Activated CD4-positive, alpha-beta memory T cell treated with anti-CD3 and anti-CD28 coated beads for 36 hours (primary cell): Measurements from ENCODE around the gene TRMT10C. TPM values are rescaled to one million over a fixed set of nuclear protein-coding genes. Genes with fewer than 3 reads are reported as not detected.
"Not testable (repeated sequence)": the region's sequence is repeated elsewhere in the genome, so short reads cannot be mapped to it uniquely, and the experiment has no call there.

Experiments
- CTCF ChIA-PET: fragments of 350-600 bp; sonication (Branson Sonifier 250); formaldehyde crosslinking; loops from one replicate; lab custom pipeline; 2021; ENCODE audit warnings: antibody characterized with exemption, inconsistent platforms; lab: Charles Lee
- POLR2A ChIA-PET: fragments of 350-600 bp; sonication (Branson Sonifier 250); formaldehyde crosslinking; loops from one replicate; lab custom pipeline; 2021; ENCODE audit warnings: antibody characterized with exemption; lab: Charles Lee
- DNase-seq: peaks from one replicate; pipeline ENCODE4 v3.0.0-alpha.2; 2020
- H3K27ac Mint-ChIP-seq: one replicate; pipeline ENCODE4 v1.8.0; 2021; ENCODE audit warnings: mixed read lengths
- H3K27me3 Mint-ChIP-seq: one replicate; pipeline ENCODE4 v1.8.0; 2021; ENCODE audit warnings: mixed read lengths
- H3K36me3 Mint-ChIP-seq: one replicate; pipeline ENCODE4 v1.8.0; 2021; ENCODE audit warnings: mixed read lengths
- H3K4me1 Mint-ChIP-seq: one replicate; pipeline ENCODE4 v1.8.0; 2021; ENCODE audit warnings: low read depth, mixed read lengths
- H3K4me3 Mint-ChIP-seq: one replicate; pipeline ENCODE4 v1.8.0; 2021; ENCODE audit warnings: mild to moderate bottlenecking, mixed read lengths
- H3K9me3 Mint-ChIP-seq: one replicate; pipeline ENCODE4 v1.8.0; 2021; ENCODE audit warnings: mixed read lengths
- intact Hi-C: fragments of 100-400 bp; cut with micrococcal nuclease; formaldehyde crosslinking; loops from one replicate; pipeline ENCODE4 v1.15.1; 2023
- total RNA-seq, 2 experiments: library from RNA; stranded (reverse); gene quantifications; one replicate each; pipeline ENCODE4 v1.2.3, GENCODE V29; 2021

Gene TRMT10C
- total RNA-seq, 2 experiments from 2014 or later: 39.5 to 43.2 TPM

DNA sequence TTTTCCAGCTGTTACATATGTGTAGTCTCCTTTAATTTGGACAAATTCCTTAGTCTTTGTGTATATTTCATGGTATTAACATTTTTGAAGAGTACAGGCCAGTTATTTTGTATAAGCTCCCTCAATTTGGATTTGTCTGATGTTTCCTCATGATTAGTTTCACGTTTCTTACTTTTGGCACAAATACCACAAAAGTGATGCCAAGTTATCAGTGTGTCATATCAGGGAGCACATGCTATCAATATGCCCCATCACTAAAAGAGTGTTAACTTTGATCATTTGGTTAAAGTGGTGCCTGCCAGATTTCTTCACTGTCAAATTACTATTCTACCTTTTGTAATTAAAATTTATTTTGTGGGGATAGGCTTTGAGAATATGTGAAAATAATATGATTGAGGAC, 26.9 kb downstream of the TRMT10C start:
- CTCF ChIA-PET: interaction anchor here (1.5 kb wide), 1 partner anchor 12 kb away, joined by 3 read pairs; no protein-coding TSS in a partner anchor
- no peaks in the 10 kb centered on the region for H3K27me3 Mint-ChIP-seq
- POLR2A ChIA-PET: interaction anchor here (1.0 kb wide), 1 partner anchor 8 kb away, joined by 3 read pairs; no protein-coding TSS in a partner anchor
- DNase-seq: no peak
- peak overlapping the region; percentile 19 for H3K27ac Mint-ChIP-seq
- H3K4me1 Mint-ChIP-seq: peaks cover 33% of the 10 kb centered on the region
- intact Hi-C loops: no loop called here
- H3K4me3 Mint-ChIP-seq: no peak overlapping the region
- peaks cover 46% of the 10 kb centered on the region for H3K36me3 Mint-ChIP-seq
- no peaks in the 10 kb centered on the region for H3K9me3 Mint-ChIP-seq

DNA sequence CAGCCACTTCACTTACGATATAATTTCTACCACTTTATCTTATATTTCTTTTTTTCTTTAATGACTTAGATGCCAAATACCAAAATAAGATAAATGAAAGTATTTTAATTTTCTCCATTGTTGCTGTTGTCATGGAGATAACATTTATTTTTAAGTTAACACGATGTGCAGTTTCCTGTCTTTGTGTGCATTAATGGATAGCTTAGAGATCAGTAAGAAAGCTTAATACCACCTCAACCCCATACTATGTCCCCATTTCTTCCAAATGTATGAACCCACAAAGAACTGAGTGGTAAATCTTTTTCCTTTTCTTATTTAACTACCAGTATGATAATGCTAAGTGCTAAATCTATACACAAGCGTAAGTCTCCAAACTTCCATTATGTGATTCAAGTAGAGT, 29.4 kb downstream of the TRMT10C start:
- no peaks in the 10 kb centered on the region for H3K9me3 Mint-ChIP-seq
- no peak overlapping the region for H3K4me3 Mint-ChIP-seq
- peaks cover 18% of the 10 kb centered on the region for H3K4me1 Mint-ChIP-seq
- H3K36me3 Mint-ChIP-seq: peaks cover 42% of the 10 kb centered on the region
- peak overlapping the region; percentile 33 for H3K27ac Mint-ChIP-seq
- H3K27me3 Mint-ChIP-seq: no peaks in the 10 kb centered on the region
- intact Hi-C loops: no loop called here
- no peak for DNase-seq
- POLR2A ChIA-PET: no interaction called here
- CTCF ChIA-PET: no interaction called here

DNA sequence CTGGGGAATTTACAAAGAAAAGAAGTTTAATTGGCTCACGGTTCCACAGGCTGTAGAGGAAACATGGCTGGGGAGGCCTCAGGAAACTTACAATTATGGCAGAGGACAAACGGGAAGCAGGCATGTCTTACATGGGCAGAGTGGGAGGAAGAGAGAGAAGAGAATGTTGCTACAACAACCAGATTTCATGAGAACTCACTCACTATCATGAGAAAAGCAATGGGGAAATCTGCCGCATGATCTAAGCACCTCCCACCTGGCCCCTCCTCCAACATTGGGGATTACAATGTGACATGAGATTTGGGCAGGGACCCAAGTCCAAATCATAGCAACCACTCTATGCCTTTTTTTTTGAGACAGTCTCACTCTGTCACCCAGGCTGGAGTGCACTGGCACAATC, 41.1 kb downstream of the TRMT10C start:
- H3K4me1 Mint-ChIP-seq: no peaks in the 10 kb centered on the region
- ChIA-PET POLR2A (no interaction called here), CTCF (no interaction called here)
- intact Hi-C loops: no loop called here
- no peaks in the 10 kb centered on the region for H3K27me3 Mint-ChIP-seq
- H3K9me3 Mint-ChIP-seq: no peaks in the 10 kb centered on the region
- H3K27ac Mint-ChIP-seq: no peak overlapping the region
- H3K4me3 Mint-ChIP-seq: no peak overlapping the region
- peaks cover 2% of the 10 kb centered on the region for H3K36me3 Mint-ChIP-seq
- DNase-seq: no peak

DNA sequence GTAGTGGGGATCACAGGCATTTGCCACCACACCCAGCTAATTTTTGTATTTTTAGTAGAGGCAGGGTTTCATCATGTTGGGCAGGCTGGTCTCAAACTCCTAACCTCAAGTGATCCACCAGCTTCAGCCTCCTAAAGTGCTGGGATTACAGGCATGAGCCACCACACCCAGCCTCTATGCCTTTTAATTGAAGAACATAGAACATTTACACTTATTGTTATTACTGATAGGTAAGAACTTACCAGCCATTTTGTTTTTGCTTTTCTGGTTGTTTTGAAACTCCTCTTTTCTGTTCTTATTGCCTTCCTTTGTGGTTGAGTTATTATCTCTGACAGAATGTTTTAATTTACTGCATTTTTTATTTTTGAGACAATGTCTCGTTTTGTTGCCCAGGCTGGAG, 41.5 kb downstream of the TRMT10C start:
- peaks cover 2% of the 10 kb centered on the region for H3K36me3 Mint-ChIP-seq
- H3K9me3 Mint-ChIP-seq: no peaks in the 10 kb centered on the region
- no peak overlapping the region for H3K27ac Mint-ChIP-seq
- H3K27me3 Mint-ChIP-seq: no peaks in the 10 kb centered on the region
- no peak overlapping the region for H3K4me3 Mint-ChIP-seq
- intact Hi-C loops: no loop called here
- POLR2A ChIA-PET: no interaction called here
- CTCF ChIA-PET: no interaction called here
- no peak for DNase-seq
- H3K4me1 Mint-ChIP-seq: no peaks in the 10 kb centered on the region

DNA sequence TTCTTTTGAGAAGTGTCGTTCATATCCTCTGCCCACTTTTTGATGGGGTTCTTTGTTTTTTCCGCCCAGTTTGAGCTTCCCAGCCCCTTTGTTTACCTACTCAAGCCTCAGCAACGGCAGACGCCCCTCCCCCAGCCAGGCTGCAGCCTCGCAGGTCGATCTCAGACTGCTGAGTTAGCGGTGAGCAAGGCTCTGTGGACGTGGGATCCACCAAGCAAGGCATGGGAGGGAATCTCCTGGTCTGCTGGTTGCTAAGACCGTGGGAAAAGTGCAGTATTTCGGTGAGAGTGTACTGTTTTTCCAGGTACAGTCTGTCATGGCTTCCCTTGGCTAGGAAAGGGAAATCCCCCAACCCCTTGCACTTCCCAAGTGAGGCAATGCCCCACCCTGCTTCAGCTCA, 43.7 kb downstream of the TRMT10C start:
- intact Hi-C loops, CTCF ChIA-PET, H3K4me3 Mint-ChIP-seq, H3K27me3 Mint-ChIP-seq, H3K27ac Mint-ChIP-seq, POLR2A ChIA-PET, H3K4me1 Mint-ChIP-seq, H3K36me3 Mint-ChIP-seq, H3K9me3 Mint-ChIP-seq, DNase-seq: not testable (repeated sequence)

DNA sequence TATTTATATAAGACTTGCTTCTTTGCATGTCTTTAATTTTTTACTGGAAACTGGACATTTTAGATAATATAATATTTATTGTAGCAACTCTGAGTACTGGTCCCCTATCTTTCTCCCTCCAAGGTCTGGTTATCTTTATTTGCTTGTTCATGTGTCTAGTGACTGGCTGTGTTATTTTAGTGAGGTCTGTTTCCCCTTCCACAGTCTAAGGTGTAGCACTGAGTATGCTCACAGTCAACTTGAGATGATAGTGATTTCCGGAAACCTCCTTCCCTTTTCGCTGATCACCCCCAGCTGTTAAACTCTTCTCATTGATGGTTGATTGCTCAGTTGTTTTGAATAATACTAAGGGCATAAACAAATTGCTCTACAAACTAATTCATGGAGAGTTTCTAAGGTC, 49.4 kb downstream of the TRMT10C start:
- no peaks in the 10 kb centered on the region for H3K27me3 Mint-ChIP-seq
- H3K9me3 Mint-ChIP-seq: no peaks in the 10 kb centered on the region
- H3K4me3 Mint-ChIP-seq: no peak overlapping the region
- H3K27ac Mint-ChIP-seq: no peak overlapping the region
- H3K36me3 Mint-ChIP-seq: no peaks in the 10 kb centered on the region
- DNase-seq: no peak
- POLR2A ChIA-PET: no interaction called here
- CTCF ChIA-PET: no interaction called here
- intact Hi-C loops: no loop called here
- no peaks in the 10 kb centered on the region for H3K4me1 Mint-ChIP-seq

DNA sequence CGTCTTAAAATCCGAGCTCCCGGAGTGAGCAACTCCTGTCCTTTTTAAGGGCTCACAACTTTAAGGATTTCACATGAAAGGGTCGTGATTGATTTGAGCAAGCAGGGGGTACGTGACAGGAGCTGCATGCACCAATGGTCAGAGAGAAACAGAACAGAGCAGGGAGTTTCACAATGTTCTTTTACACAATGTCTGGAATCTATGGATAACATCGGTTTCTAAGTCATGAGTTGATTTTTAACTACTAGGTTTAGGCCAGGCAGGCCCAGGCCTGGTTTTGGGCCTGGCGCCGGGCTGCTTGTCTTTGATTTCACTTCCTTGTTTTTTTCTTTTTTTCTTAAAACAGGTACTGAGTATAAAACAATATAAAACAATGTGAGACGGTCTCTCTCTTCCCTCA, 51.3 kb downstream of the TRMT10C start:
- DNase-seq, H3K36me3 Mint-ChIP-seq, H3K9me3 Mint-ChIP-seq, CTCF ChIA-PET, intact Hi-C loops, H3K27me3 Mint-ChIP-seq, H3K4me1 Mint-ChIP-seq, H3K27ac Mint-ChIP-seq, H3K4me3 Mint-ChIP-seq, POLR2A ChIA-PET: not testable (repeated sequence)

DNA sequence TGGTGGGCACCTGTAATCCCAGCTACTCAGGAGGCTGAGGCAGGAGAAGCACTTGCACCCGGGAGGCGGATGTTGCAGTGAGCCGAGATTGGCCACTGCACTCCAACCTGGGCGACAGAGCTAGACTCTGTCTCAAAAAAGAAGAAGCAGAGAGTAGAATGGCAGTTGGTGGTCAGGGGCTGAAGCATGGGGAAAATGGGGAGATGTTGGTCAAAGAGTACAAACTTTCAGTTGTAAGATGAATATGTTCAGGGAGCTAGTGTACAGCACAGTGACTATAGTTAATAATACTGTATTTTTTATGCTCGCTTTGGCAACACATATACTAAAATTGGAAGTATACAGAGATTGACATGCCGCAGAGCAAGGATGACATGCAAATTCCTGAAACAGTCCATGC, 53.9 kb downstream of the TRMT10C start:
- POLR2A ChIA-PET: no interaction called here
- H3K27me3 Mint-ChIP-seq: no peaks in the 10 kb centered on the region
- CTCF ChIA-PET: interaction anchor here (1.3 kb wide), 1 partner anchor 20 kb away, joined by 4 read pairs; no protein-coding TSS in a partner anchor
- H3K27ac Mint-ChIP-seq: no peak overlapping the region
- no peak overlapping the region for H3K4me3 Mint-ChIP-seq
- H3K9me3 Mint-ChIP-seq: peaks cover 7% of the 10 kb centered on the region
- no peak for DNase-seq
- no peaks in the 10 kb centered on the region for H3K36me3 Mint-ChIP-seq
- no peaks in the 10 kb centered on the region for H3K4me1 Mint-ChIP-seq
- intact Hi-C loops: no loop called here

Other genes starting within 250 kb of the TRMT10C start
- gene IMPG2, start 241.3 kb upstream of the TRMT10C start, total RNA-seq: under 1 TPM; 0.10 to 0.12 TPM
- gene SENP7, start 48.7 kb upstream of the TRMT10C start, total RNA-seq: 10 to 100 TPM; 15.8 to 18.4 TPM
- gene PCNP, start 12.3 kb downstream of the TRMT10C start, total RNA-seq: 100 to 1,000 TPM; 231 to 236 TPM
- 10 to 100 TPM; 28.0 to 30.3 TPM for gene ZBTB11, start 115.3 kb downstream of the TRMT10C start, total RNA-seq
- 1,000 to 10,000 TPM; 1,691 to 1,714 TPM for gene RPL24, start 124.8 kb downstream of the TRMT10C start, total RNA-seq
- gene CEP97, start 162.7 kb downstream of the TRMT10C start, total RNA-seq: 10 to 100 TPM; 16.6 to 17.9 TPM
- 10 to 100 TPM; 18.7 to 19.8 TPM for gene NXPE3, start 217.3 kb downstream of the TRMT10C start, total RNA-seq